OCI-LY1 (cell line): ENCODE data around the gene PLEKHA4.
"Not testable (repeated sequence)": the region's sequence is repeated elsewhere in the genome, so short reads cannot be mapped to it uniquely, and the experiment has no call there.

Source experiments
- H2AFZ ChIP-seq: fragments of 200-600 bp; sonication (generic), shearing (Covaris generic); 2 replicates; pipeline ENCODE4 v1.6.0; 2014; ENCODE audit warnings: antibody characterized with exemption, mild to moderate bottlenecking, low read length
- H3F3A ChIP-seq: fragments of 200-600 bp; sonication (generic), shearing (Covaris generic); 2 replicates; pipeline ENCODE4 v1.6.0; 2014; ENCODE audit warnings: mild to moderate bottlenecking, antibody characterized with exemption, low read length, moderate library complexity; ENCODE audit not compliant: insufficient read depth
- H3K27ac ChIP-seq: fragments of 200-600 bp; sonication (generic); 2 replicates; pipeline ENCODE4 v1.5.1; 2014; ENCODE audit warnings: low read length, mixed run types, mild to moderate bottlenecking, low read depth; ENCODE audit not compliant: poor library complexity, severe bottlenecking
- H3K27me3 ChIP-seq: fragments of 200-600 bp; sonication (generic); 2 replicates; pipeline ENCODE4 v1.6.0; 2014; ENCODE audit warnings: antibody characterized with exemption, mild to moderate bottlenecking, low read length, moderate library complexity; ENCODE audit not compliant: insufficient read depth
- H3K36me3 ChIP-seq: fragments of 200-600 bp; sonication (generic); 2 replicates; pipeline ENCODE4 v1.6.1; 2014; ENCODE audit warnings: mild to moderate bottlenecking, antibody characterized with exemption, low read length, moderate library complexity, mixed read lengths; ENCODE audit not compliant: insufficient read depth
- H3K4me1 ChIP-seq: fragments of 200-600 bp; sonication (generic); 2 replicates; pipeline ENCODE4 v1.5.1; 2014; ENCODE audit warnings: mild to moderate bottlenecking, low read length, moderate library complexity; ENCODE audit not compliant: insufficient read depth, severe bottlenecking
- H3K4me2 ChIP-seq: fragments of 200-600 bp; sonication (generic), shearing (Covaris generic); 2 replicates; pipeline ENCODE4 v1.6.1; 2014; ENCODE audit warnings: low read length
- H3K4me3 ChIP-seq: fragments of 200-600 bp; sonication (generic); 2 replicates; pipeline ENCODE4 v1.5.1; 2014; ENCODE audit warnings: low read length, low read depth, mild to moderate bottlenecking, mixed read lengths; ENCODE audit not compliant: poor library complexity, severe bottlenecking
- H3K79me2 ChIP-seq: fragments of 200-600 bp; shearing (Covaris generic); 2 replicates; pipeline ENCODE4 v1.6.1; 2016; ENCODE audit warnings: mixed run types, low read length, mixed read lengths; ENCODE audit not compliant: insufficient read depth
- H3K9ac ChIP-seq: fragments of 200-600 bp; sonication (generic), shearing (Covaris generic); 2 replicates; pipeline ENCODE4 v1.6.1; 2014; ENCODE audit warnings: mild to moderate bottlenecking, low read length, mixed read lengths
- H3K9me2 ChIP-seq: fragments of 200-600 bp; sonication (generic), shearing (Covaris generic); 2 replicates; pipeline ENCODE4 v1.6.1; 2014; ENCODE audit warnings: low read depth, mild to moderate bottlenecking, low read length, mixed read lengths
- H3K9me3 ChIP-seq: fragments of 200-600 bp; shearing (Covaris generic); 2 replicates; pipeline ENCODE4 v1.6.1; 2014; ENCODE audit warnings: low read length, mixed read lengths
- H4K20me1 ChIP-seq: fragments of 200-600 bp; sonication (generic), shearing (Covaris generic); 2 replicates; pipeline ENCODE4 v1.6.0; 2016; ENCODE audit warnings: mild to moderate bottlenecking, low read length; ENCODE audit not compliant: insufficient read depth
- CTCF ChIP-seq: fragments of 200-600 bp; sonication (generic), shearing (Covaris generic); IDR thresholded peaks from 2 replicates; pipeline ENCODE4 v1.5.1; 2017; ENCODE audit warnings: mild to moderate bottlenecking, antibody characterized with exemption, low read length, moderate library complexity, mixed read lengths
- EZH2 ChIP-seq: fragments of 200-600 bp; sonication (generic), shearing (Covaris generic); IDR thresholded peaks from 2 replicates; pipeline ENCODE4 v1.8.0; 2017; ENCODE audit warnings: borderline replicate concordance, mixed run types, mild to moderate bottlenecking, antibody characterized with exemption, low read length, moderate library complexity, mixed read lengths

Gene PLEKHA4

DNA sequence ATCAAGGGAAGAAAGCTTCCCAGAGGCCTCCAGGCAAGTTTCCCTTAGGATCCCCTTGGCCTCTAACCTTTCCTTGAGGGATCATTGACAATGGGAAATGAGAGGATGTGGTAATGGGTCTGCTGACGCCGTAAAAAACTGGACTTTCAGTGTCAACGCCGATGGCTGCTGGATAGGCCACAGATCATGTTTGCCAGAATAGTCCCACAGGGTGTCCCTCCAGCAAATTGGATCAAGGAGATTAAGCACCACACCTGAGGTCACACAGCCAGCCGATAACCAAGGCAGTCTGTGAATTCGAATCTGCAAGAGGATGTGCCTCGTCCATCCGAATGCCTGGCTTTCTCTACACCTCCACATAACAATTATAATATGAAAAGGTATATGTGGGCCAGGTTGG is 75.1 kb downstream of the PLEKHA4 start:
- TF ChIP-seq CTCF (no peak), EZH2 (no peak)
- Histone ChIP-seq H3K9ac (no peak overlapping the region), H3K27me3 (peaks cover 5% of the 10 kb centered on the region; the same call in 1 of the 2 replicates), H3K9me2 (no peaks in the 10 kb centered on the region), H3K4me2 (no peak overlapping the region), H3K27ac (no peak overlapping the region), H3K4me3 (no peak overlapping the region), H3K36me3 (no peaks in the 10 kb centered on the region), H3K4me1 (peaks cover 3% of the 10 kb centered on the region), H2AFZ (no peak overlapping the region), H4K20me1 (no peaks in the 10 kb centered on the region), H3K79me2 (no peaks in the 10 kb centered on the region), H3F3A (no peaks in the 10 kb centered on the region; the same call in 1 of the 2 replicates), H3K9me3 (no peaks in the 10 kb centered on the region)

GRCh38 chr19:48787331-48787730 is 81.1 kb downstream of the PLEKHA4 start:
- not testable (repeated sequence) for H3K4me3 ChIP-seq, H2AFZ ChIP-seq, H3K27ac ChIP-seq, H3F3A ChIP-seq, H3K36me3 ChIP-seq, H3K27me3 ChIP-seq, H3K9me3 ChIP-seq, H3K4me2 ChIP-seq, H4K20me1 ChIP-seq, H3K9me2 ChIP-seq, H3K79me2 ChIP-seq, H3K4me1 ChIP-seq, H3K9ac ChIP-seq
